NCI-H2196 (cell line): ENCODE data around the gene DDX52.
A peak's percentile ranks its signal among the peaks of the same experiment; 100 is the strongest.
"Not testable (repeated sequence)": the region's sequence is repeated elsewhere in the genome, so short reads cannot be mapped to it uniquely, and the experiment has no call there.

Source experiments
- DNase-seq: peaks from one replicate; lab custom pipeline; 2025; ENCODE audit not compliant: unreplicated experiment; lab: John Stamatoyannopoulos, UW

Gene DDX52

DNA sequence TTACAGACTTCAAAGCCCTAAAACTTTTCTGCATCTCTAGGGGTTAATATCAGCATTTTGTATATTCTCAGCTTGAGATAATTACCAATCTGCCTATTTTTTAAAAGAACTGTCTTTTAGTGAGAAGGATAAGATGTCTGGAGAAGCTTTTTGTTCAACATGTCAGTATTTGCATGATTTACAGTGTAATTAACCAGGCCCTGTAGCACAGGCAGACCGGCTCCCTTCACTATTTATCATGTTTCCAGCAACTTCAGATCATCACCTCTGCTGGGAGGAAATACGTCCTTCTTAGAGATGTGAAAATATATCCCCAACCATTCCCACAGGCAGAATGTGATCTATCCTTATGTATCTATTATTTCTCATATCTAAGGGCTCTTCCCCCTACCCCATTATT is 8.6 kb upstream of the DDX52 start:
- no peak for DNase-seq

GRCh38 chr17:37650419-37651003 is 7.3 kb upstream of the DDX52 start:
- peak; percentile 14 for DNase-seq

DNA sequence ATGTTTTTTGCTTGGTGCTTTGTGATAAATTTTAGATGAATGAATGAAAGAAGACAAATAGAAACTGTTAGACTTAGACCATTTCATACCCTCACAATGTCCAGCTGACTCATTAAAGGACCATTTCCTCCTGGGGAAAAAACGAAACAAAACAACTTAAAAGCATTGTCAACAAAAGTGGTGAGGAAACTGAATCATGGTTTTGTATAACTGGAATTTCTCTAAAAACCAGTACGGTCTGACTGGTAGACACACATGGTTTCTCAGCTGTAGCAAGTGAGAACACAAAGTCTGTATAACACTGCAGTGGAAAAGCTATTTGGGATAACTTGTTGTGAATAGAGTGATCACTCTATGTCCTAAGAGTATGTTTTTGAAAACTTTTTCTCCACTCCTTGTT is 5.3 kb upstream of the DDX52 start:
- DNase-seq = no peak

DNA sequence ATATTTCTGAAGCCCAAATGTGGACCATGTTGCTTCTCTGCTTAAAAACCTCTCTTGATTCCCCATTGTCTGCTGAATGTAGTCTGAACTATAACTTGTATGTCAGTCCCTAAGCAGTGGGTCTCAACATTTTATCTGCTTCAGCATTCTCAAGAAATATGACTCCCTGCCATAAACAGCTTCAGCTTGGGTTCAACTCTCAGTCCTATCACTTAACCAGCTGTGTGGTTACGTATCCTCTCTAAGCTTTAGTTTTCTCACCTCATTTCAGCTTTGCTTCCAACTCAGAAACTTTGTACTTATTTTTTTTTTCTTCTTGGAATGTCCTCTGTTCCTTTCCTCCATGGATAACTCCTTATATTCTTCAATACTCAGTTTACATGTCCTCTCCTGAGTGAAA is 4.6 kb upstream of the DDX52 start:
- DNase-seq = no peak

GRCh38 chr17:37643869-37644268 is 623 bp upstream of the DDX52 start:
- DNase-seq = no peak

GRCh38 chr17:37642681-37643080 is 565 bp downstream of the DDX52 start:
- DNase-seq = no peak

DNA sequence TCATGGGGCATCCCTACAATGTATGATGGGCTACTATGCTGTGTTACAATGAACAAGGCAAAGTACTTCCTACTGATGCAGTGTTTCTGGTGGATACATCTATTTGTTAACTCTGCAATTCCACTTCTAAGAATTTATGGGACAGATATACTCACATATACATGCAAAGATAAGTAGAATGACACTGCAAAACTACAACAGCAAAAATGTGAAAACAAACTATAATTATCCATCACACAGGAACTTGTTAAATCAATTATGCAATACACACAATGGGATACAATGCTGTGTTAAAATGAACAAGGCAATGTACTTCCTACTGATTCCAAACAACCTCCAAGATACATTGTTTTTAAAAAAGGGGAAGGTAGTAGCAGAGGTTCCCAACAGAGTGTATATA is 3.2 kb downstream of the DDX52 start:
- DNase-seq = no peak

- DNase-seq = no peak
Observed at GRCh38 chr17:37637956-37638355, 5.3 kb downstream of the DDX52 start.

DNA sequence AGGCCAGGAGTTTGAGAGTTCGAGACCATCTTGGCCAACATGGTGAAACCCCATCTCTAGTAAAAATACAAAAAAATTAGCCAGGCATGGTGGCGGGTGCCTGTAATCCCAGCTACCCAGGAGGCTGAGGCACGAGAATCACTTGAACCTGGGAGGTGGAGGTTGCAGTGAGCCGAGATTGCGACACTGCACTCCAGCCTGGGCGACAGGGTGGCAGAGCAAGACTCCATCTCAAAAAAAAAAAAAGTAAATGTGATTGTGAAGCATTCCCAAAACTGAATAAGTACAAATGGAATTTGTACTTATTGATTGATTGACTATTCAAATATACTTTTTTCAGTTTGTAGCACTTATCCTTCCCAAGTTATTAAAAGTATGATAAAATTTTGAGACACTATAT is 26.8 kb downstream of the DDX52 start:
- DNase-seq = not testable (repeated sequence)

DNA sequence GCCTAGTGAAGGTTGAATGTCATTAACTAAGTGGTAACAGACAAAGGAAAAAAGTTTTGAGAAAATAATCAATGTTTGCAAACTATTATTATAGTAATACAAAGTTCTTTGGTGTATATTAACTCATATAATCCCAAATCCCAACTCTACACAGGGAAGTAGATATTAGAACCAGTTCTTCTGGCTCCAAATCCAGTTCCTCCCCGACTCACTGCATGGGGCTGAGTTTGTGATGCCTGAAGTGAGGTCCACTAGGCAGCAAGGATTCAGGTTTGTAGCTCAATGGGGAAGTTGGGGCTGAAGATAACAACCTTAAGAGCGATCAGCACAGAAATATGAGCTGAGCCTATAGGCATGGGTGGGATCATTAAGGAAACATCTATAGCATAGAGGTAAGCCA is 28.4 kb downstream of the DDX52 start:
- no peak for DNase-seq

- no peak for DNase-seq
Observed at GRCh38 chr17:37614391-37614790, 28.9 kb downstream of the DDX52 start.

- DNase-seq = no peak
Observed at GRCh38 chr17:37610971-37611370, 32.3 kb downstream of the DDX52 start.

DNA sequence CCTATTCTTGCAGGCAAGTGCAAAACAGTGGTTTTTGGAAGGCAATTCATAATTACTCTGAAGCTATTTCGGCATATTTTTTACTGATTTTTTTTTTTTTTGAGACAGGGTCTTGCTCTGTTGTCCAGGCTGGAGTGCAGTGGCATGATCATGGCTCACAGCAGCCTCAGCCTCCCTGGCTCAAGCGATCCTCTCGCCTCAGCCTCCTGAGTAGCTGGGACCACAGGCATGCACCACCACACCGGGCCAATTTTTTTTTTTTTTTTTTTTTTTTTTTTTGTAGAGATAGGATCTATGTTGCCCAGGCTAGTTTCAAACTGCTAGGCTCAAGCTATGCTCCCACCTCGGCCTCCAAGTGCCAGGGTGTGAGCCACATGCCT is 33.2 kb downstream of the DDX52 start:
- DNase-seq = not testable (repeated sequence)

GRCh38 chr17:37609170-37610040 is 33.8 kb downstream of the DDX52 start, which contains the start of gene SYNRG:
TSS of gene SYNRG (minus strand) at chr17:37609418. CDS start at chr17:37609355, 63 bp downstream.
- DNase-seq = peak; percentile 92

DNA sequence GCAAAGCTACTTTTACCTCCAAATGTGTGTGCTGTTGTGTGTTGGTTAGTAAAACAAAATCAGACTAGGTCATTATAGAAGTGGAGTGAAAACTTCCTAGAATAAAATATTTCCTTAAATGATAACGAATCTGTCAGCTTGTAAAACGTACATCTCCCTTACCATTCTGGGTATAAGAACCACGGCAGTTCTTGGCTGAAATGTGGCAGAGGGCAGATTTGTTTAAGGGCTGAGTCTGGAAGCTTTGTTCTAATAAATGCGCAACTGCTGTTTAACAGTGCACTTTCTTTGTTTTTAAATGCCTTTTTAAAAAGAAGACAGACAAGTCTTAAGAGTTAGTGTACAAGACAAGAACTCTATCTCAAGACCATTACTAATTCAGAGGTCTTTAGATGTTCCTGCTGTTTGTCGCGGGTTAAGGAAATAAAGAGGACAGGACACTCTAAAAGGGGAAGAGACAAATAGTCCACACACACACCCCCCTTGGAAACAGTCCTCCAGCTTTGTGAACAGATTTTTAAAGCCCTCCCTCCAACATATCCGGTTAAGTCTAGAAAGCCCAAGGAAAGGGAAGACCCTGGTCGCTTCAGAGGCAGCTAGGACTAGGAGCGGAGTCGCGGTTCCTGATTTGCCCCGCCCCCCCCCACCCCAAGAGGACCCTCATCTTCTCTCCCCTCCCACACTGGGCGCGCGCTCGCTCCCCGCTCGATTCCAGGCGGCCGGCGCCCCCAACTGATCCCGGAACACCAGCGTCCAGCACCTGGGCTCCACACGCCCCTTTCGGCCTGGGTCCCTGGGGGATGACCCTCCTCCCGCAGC is 34.7 kb downstream of the DDX52 start:
- DNase-seq = no peak

DNA sequence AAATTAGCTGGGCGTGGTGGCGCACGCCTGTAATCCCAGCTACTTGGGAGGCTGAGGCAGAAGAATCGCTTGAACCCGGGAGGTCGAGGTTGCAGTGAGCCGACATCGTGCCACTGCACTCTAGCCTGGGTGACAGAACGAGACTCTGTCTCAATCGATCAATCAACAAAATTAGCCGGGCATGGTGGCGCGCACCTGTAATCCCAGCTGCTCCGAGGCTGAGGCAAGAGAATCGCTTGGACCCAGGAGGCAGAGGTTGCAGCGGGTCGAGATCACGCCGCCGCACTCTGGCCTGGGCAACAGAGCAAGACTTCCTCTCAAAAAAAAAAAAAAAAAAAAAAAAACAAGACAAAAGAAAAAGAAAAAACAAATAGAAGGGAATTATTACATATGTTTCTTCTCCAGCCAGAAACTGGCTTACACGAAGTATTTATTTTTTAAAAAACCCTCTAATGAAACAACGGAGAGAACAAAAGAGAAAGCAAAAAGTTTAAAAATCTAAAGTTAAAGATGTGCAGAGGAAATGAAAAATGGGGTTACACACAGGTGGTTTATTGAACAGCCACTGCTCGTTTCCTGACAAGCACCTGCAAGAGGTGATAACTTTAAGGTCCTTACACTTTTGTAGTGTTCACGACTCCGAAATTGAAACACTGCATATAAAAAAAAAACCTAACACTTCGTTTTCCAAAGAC is 35.5 kb downstream of the DDX52 start:
- DNase-seq = no peak

- no peak for DNase-seq
Observed at GRCh38 chr17:37605813-37606505, 37.3 kb downstream of the DDX52 start.

DNA sequence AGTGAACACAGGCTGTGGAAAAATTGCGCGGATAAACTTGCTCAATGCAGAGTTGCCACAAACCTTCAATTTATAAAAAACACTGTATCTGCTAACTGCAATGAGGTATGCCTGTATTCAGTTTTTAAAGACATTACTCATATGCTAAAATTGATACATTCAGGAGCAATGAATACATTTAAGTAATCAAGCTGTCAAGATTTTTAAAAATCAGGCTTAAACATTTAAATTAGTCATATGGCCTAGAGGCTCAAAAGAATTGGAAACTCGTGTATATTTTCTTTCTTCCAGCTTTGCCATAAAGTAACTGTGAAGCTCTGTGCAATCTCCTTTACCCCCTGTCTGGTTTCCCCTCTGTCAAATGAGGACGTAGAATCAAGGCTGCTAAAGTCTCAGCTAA is 38.2 kb downstream of the DDX52 start:
- DNase-seq = no peak

- DNase-seq = no peak
Observed at GRCh38 chr17:37604556-37604955, 38.7 kb downstream of the DDX52 start.

- no peak for DNase-seq
Observed at GRCh38 chr17:37598145-37598544, 45.1 kb downstream of the DDX52 start.

DNA sequence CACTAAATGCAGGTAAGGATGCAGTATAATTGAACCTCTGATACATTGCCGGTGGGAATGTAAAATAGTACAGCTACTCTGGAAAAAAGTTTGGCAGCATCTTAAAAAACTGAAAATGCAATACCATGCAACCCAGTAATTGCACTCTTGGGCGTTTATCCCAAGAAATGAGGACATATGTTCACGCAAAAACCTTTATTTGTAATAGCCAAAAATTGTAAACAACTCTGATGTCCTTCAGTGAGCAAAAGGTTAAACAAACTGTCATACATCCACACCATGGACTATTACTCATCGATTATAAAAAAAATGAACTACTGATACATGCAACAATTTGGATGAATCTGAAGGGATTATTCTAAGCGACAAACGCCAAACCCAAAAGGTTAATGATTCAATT is 51.0 kb downstream of the DDX52 start:
- DNase-seq = no peak
